ENCODE data around the gene ANKRD61.
"Not testable (repeated sequence)": the region's sequence is repeated elsewhere in the genome, so short reads cannot be mapped to it uniquely, and the experiment has no call there.

GRCh38 chr7:6051185-6051584 lies 20.0 kb downstream of the ANKRD61 start:
- not testable (repeated sequence) for TF ChIP-seq CTCF (IDR thresholded peaks at IDR 0.05; ENCODE audit: low read depth, low read length, poor library complexity, severe bottlenecking); EZH2phosphoT487 (IDR thresholded peaks at IDR 0.05; ENCODE audit: borderline replicate concordance, low read length)

All from DOHH2 (cell line).